H1 (cell line): Measurements from ENCODE around the gene CCL8.

Experiments used
- EZH2 ChIP-seq: fragments of 200-600 bp; sonication (generic); IDR thresholded peaks from 2 replicates; pipeline ENCODE4 v1.7.1; 2012; ENCODE audit warnings: low read depth, mild to moderate bottlenecking, moderate library complexity, low read length, inconsistent platforms; ENCODE audit not compliant: severe bottlenecking
- JUND ChIP-seq: IDR thresholded peaks from 2 replicates; pipeline ENCODE4 v1.6.1; 2011; ENCODE audit warnings: mild to moderate bottlenecking, improper control_type of control experiment, low read length
- KDM1A ChIP-seq: fragments of 200-600, 300-600 bp; sonication (generic); IDR thresholded peaks from 2 replicates; pipeline ENCODE4 v1.7.1; 2016; ENCODE audit warnings: mild to moderate bottlenecking, low read length, borderline replicate concordance
- POLR2A ChIP-seq, 2 experiments: IDR thresholded peaks; 1 replicate in 1 of 2; 2 replicates in 1 of 2; pipeline ENCODE4 v1.6.1; 2011; ENCODE audit warnings: low read depth in 2 of 2, low read length in 2 of 2, mild to moderate bottlenecking in 2 of 2; ENCODE audit errors: control extremely low read depth in 1 of 2
- SIN3A ChIP-seq, 2 experiments: IDR thresholded peaks in 1 of 2; conservative IDR thresholded peaks in 1 of 2; 2 replicates each; pipeline ENCODE4 v1.6.1; 2011 to 2012; ENCODE audit warnings: low read length in 2 of 2, improper control_type of control experiment in 1 of 2, low read depth in 1 of 2, mild to moderate bottlenecking in 1 of 2
- TF ChIP-seq, protein P1 (sequence below), 3 experiments: IDR thresholded peaks; 1 replicate in 2 of 3; 2 replicates in 1 of 3; pipeline versions ENCODE4 v1.5.1 to v1.6.1; 2011; ENCODE audit warnings: low read length in 3 of 3, mild to moderate bottlenecking in 3 of 3, inconsistent platforms in 2 of 3, low read depth in 1 of 3, moderate library complexity in 1 of 3; ENCODE audit not compliant: insufficient read depth in 1 of 3; ENCODE audit errors: control extremely low read depth in 1 of 3
- TF ChIP-seq, protein P2 (sequence below): IDR thresholded peaks from 2 replicates; pipeline ENCODE4 v1.6.1; 2012; ENCODE audit warnings: low read length, inconsistent platforms

DNA sequence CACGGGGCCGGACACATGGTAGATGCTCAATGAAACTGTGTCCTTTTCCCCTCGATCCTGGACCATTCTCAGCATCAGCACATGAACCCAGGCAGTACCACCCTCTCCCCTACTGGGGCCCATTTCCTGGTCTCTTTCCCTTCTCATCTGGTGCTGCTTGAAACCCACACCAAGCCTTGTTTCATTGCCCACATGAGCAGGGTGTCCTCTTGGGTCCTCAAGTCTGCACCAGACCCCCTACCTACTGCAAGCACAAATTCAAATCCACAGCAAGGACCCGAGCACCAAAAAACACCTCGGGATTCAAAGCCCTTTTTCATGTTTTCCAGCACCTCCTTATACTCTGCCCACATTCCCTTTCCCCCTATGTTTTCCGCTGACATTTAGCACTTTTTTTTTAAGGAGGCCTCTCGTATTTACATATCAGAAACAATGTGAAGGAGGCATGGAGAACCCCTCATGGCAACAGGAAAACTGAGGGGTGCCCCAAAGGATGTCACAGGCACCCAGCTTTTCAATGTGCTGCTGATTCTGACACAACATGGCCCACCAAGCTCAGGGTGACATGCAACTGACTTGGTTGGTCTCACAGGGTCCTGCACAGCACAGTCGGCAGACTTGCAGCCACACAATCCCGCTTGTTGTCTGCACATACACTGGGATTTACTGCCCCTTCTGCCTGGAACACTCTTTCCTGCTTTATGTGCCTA lies 48.4 kb downstream of the CCL8 start:
- TF ChIP-seq, protein P1, sequence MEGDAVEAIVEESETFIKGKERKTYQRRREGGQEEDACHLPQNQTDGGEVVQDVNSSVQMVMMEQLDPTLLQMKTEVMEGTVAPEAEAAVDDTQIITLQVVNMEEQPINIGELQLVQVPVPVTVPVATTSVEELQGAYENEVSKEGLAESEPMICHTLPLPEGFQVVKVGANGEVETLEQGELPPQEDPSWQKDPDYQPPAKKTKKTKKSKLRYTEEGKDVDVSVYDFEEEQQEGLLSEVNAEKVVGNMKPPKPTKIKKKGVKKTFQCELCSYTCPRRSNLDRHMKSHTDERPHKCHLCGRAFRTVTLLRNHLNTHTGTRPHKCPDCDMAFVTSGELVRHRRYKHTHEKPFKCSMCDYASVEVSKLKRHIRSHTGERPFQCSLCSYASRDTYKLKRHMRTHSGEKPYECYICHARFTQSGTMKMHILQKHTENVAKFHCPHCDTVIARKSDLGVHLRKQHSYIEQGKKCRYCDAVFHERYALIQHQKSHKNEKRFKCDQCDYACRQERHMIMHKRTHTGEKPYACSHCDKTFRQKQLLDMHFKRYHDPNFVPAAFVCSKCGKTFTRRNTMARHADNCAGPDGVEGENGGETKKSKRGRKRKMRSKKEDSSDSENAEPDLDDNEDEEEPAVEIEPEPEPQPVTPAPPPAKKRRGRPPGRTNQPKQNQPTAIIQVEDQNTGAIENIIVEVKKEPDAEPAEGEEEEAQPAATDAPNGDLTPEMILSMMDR (IDR thresholded peaks at IDR 0.05; ENCODE audit: control extremely low read depth in 1 of 3, insufficient read depth in 1 of 3, low read depth in 1 of 3, low read length in 3 of 3): no peak
- TF ChIP-seq KDM1A: no peak
- TF ChIP-seq EZH2: no peak
- no peak for TF ChIP-seq JUND
- TF ChIP-seq, protein P2, sequence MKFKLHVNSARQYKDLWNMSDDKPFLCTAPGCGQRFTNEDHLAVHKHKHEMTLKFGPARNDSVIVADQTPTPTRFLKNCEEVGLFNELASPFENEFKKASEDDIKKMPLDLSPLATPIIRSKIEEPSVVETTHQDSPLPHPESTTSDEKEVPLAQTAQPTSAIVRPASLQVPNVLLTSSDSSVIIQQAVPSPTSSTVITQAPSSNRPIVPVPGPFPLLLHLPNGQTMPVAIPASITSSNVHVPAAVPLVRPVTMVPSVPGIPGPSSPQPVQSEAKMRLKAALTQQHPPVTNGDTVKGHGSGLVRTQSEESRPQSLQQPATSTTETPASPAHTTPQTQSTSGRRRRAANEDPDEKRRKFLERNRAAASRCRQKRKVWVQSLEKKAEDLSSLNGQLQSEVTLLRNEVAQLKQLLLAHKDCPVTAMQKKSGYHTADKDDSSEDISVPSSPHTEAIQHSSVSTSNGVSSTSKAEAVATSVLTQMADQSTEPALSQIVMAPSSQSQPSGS: no peak
- TF ChIP-seq POLR2A (IDR thresholded peaks at IDR 0.05; ENCODE audit: control extremely low read depth in 1 of 2, low read depth in 2 of 2, low read length in 2 of 2): no peak
- no peak for TF ChIP-seq SIN3A (conservative IDR thresholded peaks at IDR 0.05 in 1 of 2, IDR thresholded peaks at IDR 0.05 in 1 of 2; ENCODE audit: low read depth in 1 of 2, low read length in 2 of 2)
